ENCODE results near the gene MORF4L1.
"Not testable (repeated sequence)": the region's sequence is repeated elsewhere in the genome, so short reads cannot be mapped to it uniquely, and the experiment has no call there.

Gene MORF4L1

GRCh38 chr15:78859971-78860719 is 12.5 kb upstream of the MORF4L1 start:
- DNase-seq = peak; percentile 94

GRCh38 chr15:78865585-78865984 is 7.1 kb upstream of the MORF4L1 start:
- DNase-seq = not testable (repeated sequence)

GRCh38 chr15:78866031-78866430 is 6.7 kb upstream of the MORF4L1 start:
- DNase-seq = peak; percentile 23

GRCh38 chr15:78866803-78867202 is 5.9 kb upstream of the MORF4L1 start:
- no peak for DNase-seq

GRCh38 chr15:78868366-78868765 is 4.3 kb upstream of the MORF4L1 start:
- DNase-seq = no peak

- not testable (repeated sequence) for DNase-seq
These were observed 1.1 kb upstream of the MORF4L1 start for GRCh38 chr15:78871483-78872127.

- DNase-seq = peak; percentile 91
These were observed 492 bp downstream of the MORF4L1 start for GRCh38 chr15:78872972-78873792.

GRCh38 chr15:78873793-78874765 is 1.4 kb downstream of the MORF4L1 start:
- no peak for DNase-seq

- no peak for DNase-seq
These were observed 2.6 kb downstream of the MORF4L1 start for GRCh38 chr15:78875107-78875914.

- not testable (repeated sequence) for DNase-seq
These were observed 4.3 kb downstream of the MORF4L1 start for GRCh38 chr15:78876954-78877353.

GRCh38 chr15:78878356-78878755 is 5.7 kb downstream of the MORF4L1 start:
- no peak for DNase-seq

- DNase-seq = no peak
These were observed 7.0 kb downstream of the MORF4L1 start for GRCh38 chr15:78879517-78880241.

GRCh38 chr15:78880242-78880533 is 7.5 kb downstream of the MORF4L1 start:
- no peak for DNase-seq

- DNase-seq = no peak
These were observed 8.1 kb downstream of the MORF4L1 start for GRCh38 chr15:78880813-78881212.

GRCh38 chr15:78881681-78882080 is 9.0 kb downstream of the MORF4L1 start:
- DNase-seq = no peak

- DNase-seq = no peak
These were observed 16.3 kb downstream of the MORF4L1 start for GRCh38 chr15:78889000-78889399.

- DNase-seq = no peak
These were observed 20.8 kb downstream of the MORF4L1 start for GRCh38 chr15:78893538-78893937.

GRCh38 chr15:78895471-78895870 is 22.8 kb downstream of the MORF4L1 start:
- DNase-seq = no peak

GRCh38 chr15:78898540-78898939 is 25.9 kb downstream of the MORF4L1 start:
- DNase-seq = no peak

GRCh38 chr15:78900819-78901533 is 28.3 kb downstream of the MORF4L1 start:
- DNase-seq = not testable (repeated sequence)
